MV-4-11 (cell line): ENCODE measurements around the gene CHD6.

Experiments
- DNase-seq: peaks from one replicate; lab custom pipeline; 2025; lab: John Stamatoyannopoulos, UW

CHD6 gene

DNA sequence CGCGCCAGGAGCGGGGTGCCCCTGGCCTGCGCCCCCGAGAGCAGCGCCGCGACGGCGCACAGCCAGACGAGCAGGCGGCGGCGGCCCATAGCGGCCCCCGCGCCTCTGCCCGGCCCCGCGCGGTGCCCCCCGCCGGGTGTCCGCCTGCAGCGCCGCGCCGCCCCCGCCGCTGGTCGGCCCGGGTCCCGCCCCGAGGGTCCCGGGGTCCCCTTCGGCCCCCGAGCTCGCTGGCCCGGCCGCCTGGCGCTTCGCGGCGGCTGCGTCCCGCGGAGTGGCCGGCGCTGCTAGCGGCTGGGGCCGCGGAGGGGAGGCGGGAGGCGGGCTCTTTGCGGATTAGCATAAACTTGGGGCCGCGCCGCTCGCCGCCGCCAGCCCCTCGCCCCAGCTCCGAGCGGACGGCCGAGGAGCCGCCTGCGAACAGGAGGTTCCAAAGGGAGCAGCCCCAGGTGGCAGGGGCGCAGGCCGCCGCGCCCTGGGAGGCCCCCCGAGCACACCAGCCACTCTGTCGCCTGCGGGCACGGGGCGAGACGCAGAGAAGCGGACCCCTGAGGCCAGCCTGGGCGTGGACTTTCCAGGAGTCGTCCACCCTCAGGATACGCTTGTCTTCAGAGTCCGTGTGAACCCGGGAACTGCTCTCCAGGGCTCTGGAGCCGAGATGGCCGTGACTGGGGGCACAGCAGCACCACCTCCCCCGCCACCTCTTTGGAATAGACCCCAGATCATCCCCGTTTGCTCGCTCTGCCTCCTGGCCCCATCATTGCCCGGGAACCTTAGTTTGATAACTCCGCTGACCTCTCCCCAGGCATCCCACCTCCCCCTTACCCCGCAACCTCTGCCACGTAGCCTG is 251.4 kb downstream of the CHD6 start, which contains the start of gene EMILIN3:
Gene EMILIN3, minus strand, starts transcription at position 273 of the 847 bp plus-strand sequence. Its CDS starts 184 bp downstream, at position 89.
- DNase-seq: no peak

GRCh38 chr20:41365777-41366545 is 252.2 kb downstream of the CHD6 start:
- no peak for DNase-seq

DNA sequence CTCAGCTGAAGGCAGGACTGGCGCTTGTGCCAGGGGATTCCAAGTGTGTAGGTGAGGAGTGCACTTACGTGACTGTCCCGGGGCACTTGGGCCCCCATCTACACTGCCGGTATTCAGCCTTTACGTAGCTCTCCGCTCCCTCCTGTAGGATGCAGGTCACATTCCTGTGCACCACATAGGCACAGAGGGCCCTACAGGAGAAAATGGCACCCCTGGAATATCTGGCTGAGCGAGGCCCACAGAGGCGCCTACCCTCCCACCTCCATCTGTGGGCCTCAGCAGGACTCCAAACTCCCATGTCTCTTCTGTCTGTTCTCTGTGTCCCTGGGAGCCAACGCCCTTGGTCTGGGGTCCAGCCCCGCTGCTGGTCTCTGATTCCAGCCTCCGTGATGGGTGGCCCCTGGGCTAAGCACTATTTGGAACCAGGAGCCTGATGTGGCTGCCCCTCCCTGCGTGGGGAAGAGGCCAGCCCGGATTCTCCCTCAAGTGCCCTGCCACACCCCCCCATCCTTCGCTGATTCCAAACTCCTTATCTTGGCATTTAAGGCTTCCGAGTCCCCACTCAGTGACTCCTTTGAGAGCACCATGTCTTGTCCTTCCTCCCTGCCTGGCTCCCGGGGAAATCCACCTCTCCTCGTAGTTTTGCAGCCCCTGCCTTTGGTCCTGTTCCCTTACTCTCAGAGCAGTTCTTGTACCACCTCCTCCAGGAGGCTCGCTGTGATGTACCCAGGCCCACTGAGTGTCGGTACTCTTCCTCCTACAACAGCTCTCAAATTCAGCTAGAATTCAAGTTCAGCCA is 253.0 kb downstream of the CHD6 start:
- DNase-seq: no peak

DNA sequence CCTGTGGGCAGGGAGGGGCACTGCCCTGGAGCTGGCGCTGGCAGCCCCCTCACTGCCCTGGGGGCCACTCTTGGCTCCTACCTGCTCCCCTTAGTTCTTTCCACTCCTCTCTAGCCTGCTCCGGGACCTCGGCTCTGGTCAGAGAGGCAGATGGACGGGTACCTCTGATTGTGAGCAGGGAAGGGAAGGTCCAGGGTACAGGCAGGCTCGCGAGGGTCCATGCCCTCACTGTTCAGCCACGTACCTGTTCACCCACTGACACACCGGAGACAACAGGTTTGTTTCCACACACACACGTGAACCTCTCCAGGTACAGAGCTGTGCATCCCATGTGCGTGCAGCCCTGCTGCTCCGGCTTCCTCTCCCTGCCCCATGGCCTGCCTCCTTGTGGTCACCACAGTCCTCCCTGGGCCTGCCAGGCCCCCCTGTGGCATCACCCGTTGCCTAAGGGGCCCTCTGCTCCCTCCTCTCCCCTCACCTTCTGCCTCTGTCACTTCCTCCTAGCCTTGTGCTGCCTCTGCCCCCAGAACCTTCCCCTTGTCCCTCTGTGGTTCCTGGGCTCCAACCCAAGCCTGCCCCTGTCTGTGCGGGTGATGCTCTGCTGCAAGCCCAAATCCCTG is 253.8 kb downstream of the CHD6 start:
- DNase-seq: no peak

- no peak for DNase-seq
These were observed 254.6 kb downstream of the CHD6 start for GRCh38 chr20:41363601-41364000.

DNA sequence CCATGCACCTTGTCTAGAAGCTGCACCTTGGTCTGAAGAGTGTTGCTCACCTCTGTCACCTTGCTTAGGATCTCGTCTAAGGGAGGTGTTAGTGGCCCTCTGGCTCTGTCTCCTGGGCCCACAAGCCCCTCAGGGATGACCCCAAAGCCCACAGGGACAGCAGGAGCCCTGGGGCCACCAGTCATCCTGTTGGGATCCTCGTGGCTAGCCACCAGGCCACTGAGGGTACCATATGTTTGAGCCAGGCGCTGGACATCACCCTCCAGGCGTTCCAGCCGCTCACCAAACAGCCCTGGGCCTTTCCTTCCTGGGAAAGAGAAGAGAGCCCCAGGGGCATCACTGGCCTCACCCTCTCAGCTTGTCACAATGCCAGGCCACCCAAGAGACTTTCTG is 255.4 kb downstream of the CHD6 start:
- DNase-seq: no peak

GRCh38 chr20:41361757-41362747 is 256.1 kb downstream of the CHD6 start:
- no peak for DNase-seq

- no peak for DNase-seq
These were observed 257.1 kb downstream of the CHD6 start for GRCh38 chr20:41360831-41361756.

DNA sequence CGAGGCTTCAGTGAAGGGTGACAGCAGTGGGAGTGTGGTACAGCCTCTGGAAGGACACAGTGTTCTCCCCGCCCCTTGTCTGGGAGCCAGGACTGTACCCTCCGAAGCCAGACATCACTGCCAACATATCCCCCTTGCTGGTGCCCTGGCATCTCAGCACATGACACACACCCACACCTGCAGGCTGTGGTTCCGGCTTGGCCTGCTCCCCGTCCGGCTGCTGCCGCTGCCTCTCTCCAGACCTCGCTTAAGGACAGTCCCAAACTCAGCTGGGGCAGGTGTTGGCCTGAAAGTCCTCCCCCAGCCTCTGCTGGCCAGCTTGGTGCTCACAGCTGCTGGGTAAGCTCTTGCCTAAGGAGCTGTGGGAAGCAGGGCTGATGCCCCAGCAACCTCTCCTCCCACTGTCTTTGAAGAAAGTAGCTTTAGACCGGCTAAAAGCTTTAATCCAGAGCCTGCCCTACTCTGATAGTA is 258.6 kb downstream of the CHD6 start:
- DNase-seq: no peak

GRCh38 chr20:41358717-41359116 is 259.5 kb downstream of the CHD6 start:
- no peak for DNase-seq

- DNase-seq: no peak
These were observed 259.9 kb downstream of the CHD6 start for GRCh38 chr20:41358230-41358629.

GRCh38 chr20:41357424-41358163 is 260.6 kb downstream of the CHD6 start:
- DNase-seq: no peak

DNA sequence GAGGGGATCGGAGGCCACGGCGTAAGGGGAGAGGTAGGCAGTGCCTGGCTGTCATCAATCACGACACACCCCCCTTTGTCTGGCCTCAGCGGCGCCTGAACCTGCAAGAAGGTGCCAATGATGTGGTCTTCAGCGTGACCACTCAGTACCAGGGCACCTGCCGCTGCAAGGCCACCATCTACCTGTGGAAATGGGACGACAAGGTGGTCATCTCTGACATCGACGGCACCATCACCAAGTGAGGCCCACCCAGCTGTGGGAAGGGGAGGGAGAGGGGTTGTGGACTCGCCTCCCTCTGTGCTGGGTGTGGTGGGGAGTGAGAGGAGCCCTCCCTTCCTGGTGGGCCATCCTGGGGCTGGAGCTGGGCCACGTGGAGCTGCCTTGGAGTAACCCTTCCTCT is 261.2 kb downstream of the CHD6 start:
- DNase-seq: no peak

GRCh38 chr20:41355598-41356203 is 262.5 kb downstream of the CHD6 start:
- no peak for DNase-seq

GRCh38 chr20:41355192-41355591 is 263.0 kb downstream of the CHD6 start:
- no peak for DNase-seq

DNA sequence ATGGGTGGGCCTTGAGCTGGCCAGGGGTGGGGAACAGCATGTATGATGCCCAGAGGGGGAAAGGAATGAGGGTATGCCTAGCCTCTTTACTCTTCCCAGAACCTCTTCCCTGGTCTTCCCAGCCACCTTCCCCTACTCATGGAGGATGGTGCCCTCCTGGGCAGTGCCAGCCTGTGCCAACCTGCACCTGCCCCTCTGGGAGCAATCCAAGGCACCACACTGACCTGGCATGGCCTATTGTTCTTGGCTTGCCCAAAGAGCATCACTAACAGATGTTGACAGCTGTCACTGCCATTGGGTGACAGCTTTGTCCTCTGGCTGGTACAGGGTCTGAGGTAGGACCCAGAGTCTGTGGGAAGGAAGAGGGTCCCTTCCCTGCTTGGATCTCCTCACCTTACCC is 264.6 kb downstream of the CHD6 start:
- no peak for DNase-seq

- no peak for DNase-seq
These were observed 265.5 kb downstream of the CHD6 start for GRCh38 chr20:41352666-41353065.

GRCh38 chr20:41352106-41352505 is 266.1 kb downstream of the CHD6 start:
- DNase-seq: no peak
